Endothelial cell of umbilical vein (primary cell): ENCODE measurements around the gene C19orf25. TPM values are rescaled to one million over a fixed set of nuclear protein-coding genes. Genes with fewer than 3 reads are reported as not detected.

Experiments
- BruUV-seq: library from RNA; stranded (reverse); fragments of 400-500 nt; replicated peaks from 2 replicates; lab custom pipeline; 2021; lab: Mats Ljungman, UMichigan
- CTCF ChIA-PET: fragments of 300-600, 350-600 bp; sonication (Branson Sonifier 250); formaldehyde crosslinking; loops from one replicate; lab custom pipeline; 2021; ENCODE audit warnings: antibody characterized with exemption, inconsistent platforms; lab: Charles Lee
- POLR2A ChIA-PET: fragments of 300-600, 350-600 bp; sonication (Branson Sonifier 250); formaldehyde crosslinking; loops from one replicate; lab custom pipeline; 2021; ENCODE audit warnings: antibody characterized with exemption, inconsistent platforms; lab: Charles Lee
- DNase-seq: peaks from one replicate; pipeline ENCODE4 v3.0.0-alpha.2; 2011; ENCODE audit warnings: low read depth, low spot score
- FAIRE-seq: peaks from 2 replicates; lab custom pipeline; 2011; peaks lifted over from hg19 to GRCh38; lab: Jason Lieb, UNC
- H2AFZ ChIP-seq: 2 replicates; pipeline ENCODE4 v1.6.0; 2012; ENCODE audit warnings: low read depth, low read length, control low read depth, inconsistent platforms
- H3K27ac ChIP-seq: 2 replicates; pipeline ENCODE4 v1.5.1; 2011; ENCODE audit warnings: low read depth, mild to moderate bottlenecking, control low read depth, low read length, moderate library complexity; ENCODE audit not compliant: insufficient read depth
- H3K27me3 ChIP-seq, 2 experiments: 2 replicates each; pipeline versions ENCODE4 v1.6.0 to v1.6.1; 2011; ENCODE audit warnings: low read length in 2 of 2, mixed read lengths in 1 of 2; ENCODE audit not compliant: control insufficient read depth in 2 of 2, insufficient read depth in 2 of 2
- H3K36me3 ChIP-seq, 2 experiments: 2 replicates in 1 of 2; 3 replicates in 1 of 2; pipeline ENCODE4 v1.5.1; 2011; ENCODE audit warnings: low read length in 2 of 2, mild to moderate bottlenecking in 1 of 2, moderate library complexity in 1 of 2; ENCODE audit not compliant: control insufficient read depth in 2 of 2, insufficient read depth in 2 of 2; ENCODE audit errors: extremely low read depth in 1 of 2
- H3K4me1 ChIP-seq: 3 replicates; pipeline ENCODE4 v1.5.1; 2011; ENCODE audit warnings: mild to moderate bottlenecking, low read length; ENCODE audit not compliant: control insufficient read depth, insufficient read depth; ENCODE audit errors: extremely low read depth
- H3K4me2 ChIP-seq: 2 replicates; pipeline ENCODE4 v1.6.1; 2011; ENCODE audit warnings: low read length, control low read depth, mixed read lengths; ENCODE audit not compliant: insufficient read depth
- H3K4me3 ChIP-seq, 3 experiments: fragments of 200-600 bp in 1 of 3; sonication (generic), shearing (Covaris generic) in 1 of 3; replicated peaks in 1 of 3; 2 replicates each; pipeline ENCODE4 v1.5.1; 2011 to 2016; ENCODE audit warnings: control low read depth in 3 of 3, low read length in 3 of 3, mild to moderate bottlenecking in 2 of 3, inconsistent platforms in 1 of 3, low read depth in 1 of 3, moderate library complexity in 1 of 3; ENCODE audit not compliant: insufficient read depth in 1 of 3
- H3K79me2 ChIP-seq: 2 replicates; pipeline ENCODE4 v1.6.0; 2012; ENCODE audit warnings: low read length, inconsistent platforms; ENCODE audit not compliant: control insufficient read depth, insufficient read depth
- H3K9ac ChIP-seq: replicated peaks from 2 replicates; pipeline ENCODE3; 2011; ENCODE audit warnings: low read length, control low read depth; ENCODE audit not compliant: insufficient read depth; ENCODE audit errors: extremely low read depth
- H3K9me1 ChIP-seq: replicated peaks from 3 replicates; pipeline ENCODE4 v1.6.0; 2011; ENCODE audit warnings: mild to moderate bottlenecking, low read length; ENCODE audit not compliant: control insufficient read depth, insufficient read depth; ENCODE audit errors: extremely low read depth
- H3K9me3 ChIP-seq: replicated peaks from 2 replicates; pipeline ENCODE4 v1.5.1; 2012; ENCODE audit warnings: low read length, inconsistent platforms; ENCODE audit not compliant: control insufficient read depth, insufficient read depth
- H4K20me1 ChIP-seq: replicated peaks from 2 replicates; pipeline ENCODE3; 2011; ENCODE audit warnings: mild to moderate bottlenecking, low read length; ENCODE audit not compliant: control insufficient read depth, insufficient read depth; ENCODE audit errors: extremely low read depth
- EZH2 ChIP-seq: IDR thresholded peaks from 2 replicates; pipeline ENCODE4 v1.6.1; 2012; ENCODE audit warnings: borderline replicate concordance, low read depth, mild to moderate bottlenecking, moderate library complexity, low read length, inconsistent platforms; ENCODE audit not compliant: severe bottlenecking
- FOS ChIP-seq: IDR thresholded peaks from 2 replicates; pipeline ENCODE4 v1.6.1; 2011; ENCODE audit warnings: mild to moderate bottlenecking, low read length, moderate library complexity, borderline replicate concordance; ENCODE audit not compliant: insufficient read depth
- GATA2 ChIP-seq: IDR thresholded peaks from 2 replicates; pipeline ENCODE4 v1.7.0; 2011; ENCODE audit warnings: low read depth, mild to moderate bottlenecking, moderate library complexity, mixed read lengths, low read length; ENCODE audit not compliant: insufficient read length, insufficient read depth
- JUN ChIP-seq: IDR thresholded peaks from 2 replicates; pipeline ENCODE4 v1.6.1; 2011; ENCODE audit warnings: borderline replicate concordance, low read depth; ENCODE audit not compliant: insufficient read length, insufficient read depth
- MYC ChIP-seq: IDR thresholded peaks from one replicate; pipeline ENCODE4 v1.6.1; 2011; ENCODE audit warnings: mild to moderate bottlenecking, low read depth, low read length
- POLR2A ChIP-seq: IDR thresholded peaks from 2 replicates; pipeline ENCODE4 v1.6.1; 2012; ENCODE audit warnings: low read depth, mild to moderate bottlenecking, control low read depth, low read length
- POLR2AphosphoS5 ChIP-seq: IDR thresholded peaks from 2 replicates; pipeline ENCODE4 v1.6.1; 2012; ENCODE audit warnings: low read depth, mild to moderate bottlenecking, control low read depth, low read length, moderate library complexity; ENCODE audit not compliant: insufficient read depth
- dilution Hi-C: fragments of 300-500 bp; cut with MboI; formaldehyde crosslinking; loops from one replicate; pipeline ENCODE4 v1.15.0; 2019; ENCODE audit warnings: low sequenced_read_pairs; ENCODE audit not compliant: extremely low pct_ligation_motif_present
- intact Hi-C: fragments of 100-400 bp; cut with micrococcal nuclease; formaldehyde crosslinking; loops from one replicate; pipeline ENCODE4 v1.10.0; 2022
- polyA plus RNA-seq, 4 experiments: library from polyadenylated mRNA; depleted of rRNA in 3 of 4; stranded (reverse) in 3 of 4; unstranded in 1 of 4; fragments of >200 nt; gene quantifications; 2 replicates each; pipeline versions ENCODE4 v1.2.1 to v1.2.3, GENCODE V29; 2011 to 2012; ENCODE audit warnings: missing spikeins in 1 of 4
- total RNA-seq: library from RNA; stranded (reverse); gene quantifications from 2 replicates; pipeline ENCODE4 v1.2.3, GENCODE V29; 2021
- TF ChIP-seq, protein P1 (sequence below), 2 donors: IDR thresholded peaks; 1 replicate in 1 of 2; 2 replicates in 1 of 2; pipeline ENCODE4 v1.5.1; 2011; ENCODE audit warnings: low read length in 2 of 2, mild to moderate bottlenecking in 2 of 2, moderate library complexity in 2 of 2, control low read depth in 1 of 2, inconsistent platforms in 1 of 2, low read depth in 1 of 2; ENCODE audit not compliant: insufficient read depth in 1 of 2; ENCODE audit errors: extremely low read depth in 1 of 2
- TF ChIP-seq, protein P2 (sequence below): IDR thresholded peaks from 2 replicates; pipeline ENCODE4 v1.6.1; 2011; ENCODE audit not compliant: insufficient read depth, insufficient read length

Gene C19orf25
- total and polyA plus RNA-seq, 2 donors (not counting 3 experiments of a cell fraction or from before 2014, with no cell fraction given): 28.0 to 34.6 TPM

DNA sequence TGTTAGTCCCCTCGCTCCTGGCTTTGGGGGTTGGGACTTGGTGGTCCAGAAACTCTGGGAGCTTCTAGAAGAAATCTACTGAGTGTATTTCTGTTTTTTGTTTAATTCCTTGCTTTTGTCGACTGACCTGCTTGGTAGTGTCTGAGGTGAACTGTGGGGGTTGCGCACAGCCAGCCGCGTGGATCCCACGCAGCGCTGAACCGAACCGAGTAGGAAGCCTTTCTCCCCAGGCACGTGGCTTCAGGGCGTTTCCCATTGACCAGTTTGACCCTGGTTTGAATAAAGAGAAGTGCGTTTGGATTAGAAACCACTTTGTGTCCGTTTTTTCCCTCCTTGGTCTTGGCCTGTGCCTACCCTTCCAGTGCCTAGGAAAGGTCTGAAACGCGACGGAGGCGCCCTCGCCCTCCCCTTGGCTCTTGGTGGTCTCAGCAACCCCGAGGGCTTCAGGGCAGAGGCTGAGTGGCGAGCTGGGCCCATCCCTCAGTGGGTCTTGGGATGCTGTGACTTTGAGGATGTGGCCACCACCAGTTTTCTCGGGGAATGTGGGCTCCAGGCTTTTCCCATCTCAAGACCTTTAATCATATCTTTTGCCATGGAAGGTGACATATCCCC, 43.5 kb downstream of the C19orf25 start:
- FAIRE-seq (no peak), DNase-seq (no peak)
- intact Hi-C loops (no loop called here), dilution Hi-C loops (no loop called here)
- Histone ChIP-seq H3K27ac (no peak overlapping the region), H3K4me2 (no peak overlapping the region), H3K9me1 (no peaks in the 10 kb centered on the region), H3K4me1 (peaks cover 6% of the 10 kb centered on the region), H3K4me3 (no peak overlapping the region), H3K79me2 (peaks cover 22% of the 10 kb centered on the region), H3K36me3 (peaks cover 0 to 39% of the 10 kb centered on the region in 2 experiments), H3K9me3 (no peaks in the 10 kb centered on the region), H2AFZ (no peak overlapping the region), H3K27me3 (no peaks in the 10 kb centered on the region), H4K20me1 (no peaks in the 10 kb centered on the region), H3K9ac (no peak overlapping the region)
- ChIA-PET CTCF (no interaction called here), POLR2A (no interaction called here)
- no TSS peak for BruUV-seq
- TF ChIP-seq FOS (no peak), GATA2 (no peak), POLR2AphosphoS5 (no peak), POLR2A (no peak), JUN (no peak), EZH2 (no peak), MYC (no peak)
- TF ChIP-seq, protein P1, sequence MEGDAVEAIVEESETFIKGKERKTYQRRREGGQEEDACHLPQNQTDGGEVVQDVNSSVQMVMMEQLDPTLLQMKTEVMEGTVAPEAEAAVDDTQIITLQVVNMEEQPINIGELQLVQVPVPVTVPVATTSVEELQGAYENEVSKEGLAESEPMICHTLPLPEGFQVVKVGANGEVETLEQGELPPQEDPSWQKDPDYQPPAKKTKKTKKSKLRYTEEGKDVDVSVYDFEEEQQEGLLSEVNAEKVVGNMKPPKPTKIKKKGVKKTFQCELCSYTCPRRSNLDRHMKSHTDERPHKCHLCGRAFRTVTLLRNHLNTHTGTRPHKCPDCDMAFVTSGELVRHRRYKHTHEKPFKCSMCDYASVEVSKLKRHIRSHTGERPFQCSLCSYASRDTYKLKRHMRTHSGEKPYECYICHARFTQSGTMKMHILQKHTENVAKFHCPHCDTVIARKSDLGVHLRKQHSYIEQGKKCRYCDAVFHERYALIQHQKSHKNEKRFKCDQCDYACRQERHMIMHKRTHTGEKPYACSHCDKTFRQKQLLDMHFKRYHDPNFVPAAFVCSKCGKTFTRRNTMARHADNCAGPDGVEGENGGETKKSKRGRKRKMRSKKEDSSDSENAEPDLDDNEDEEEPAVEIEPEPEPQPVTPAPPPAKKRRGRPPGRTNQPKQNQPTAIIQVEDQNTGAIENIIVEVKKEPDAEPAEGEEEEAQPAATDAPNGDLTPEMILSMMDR (IDR thresholded peaks at IDR 0.05; ENCODE audit: extremely low read depth in 1 of 2, insufficient read depth in 1 of 2, low read depth in 1 of 2, low read length in 2 of 2): no peak
- TF ChIP-seq, protein P2, sequence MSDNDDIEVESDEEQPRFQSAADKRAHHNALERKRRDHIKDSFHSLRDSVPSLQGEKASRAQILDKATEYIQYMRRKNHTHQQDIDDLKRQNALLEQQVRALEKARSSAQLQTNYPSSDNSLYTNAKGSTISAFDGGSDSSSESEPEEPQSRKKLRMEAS: no peak
